Activated CD4-positive, CD25-positive, alpha-beta regulatory T cell (primary cell): Measurements from ENCODE around the gene ERCC2.
"Not testable (repeated sequence)": the region's sequence is repeated elsewhere in the genome, so short reads cannot be mapped to it uniquely, and the experiment has no call there.

ENCODE experiments used
- DNase-seq, 4 experiments: peaks; one replicate each; lab custom pipeline; 2025; lab: John Stamatoyannopoulos, UW

Gene ERCC2

DNA sequence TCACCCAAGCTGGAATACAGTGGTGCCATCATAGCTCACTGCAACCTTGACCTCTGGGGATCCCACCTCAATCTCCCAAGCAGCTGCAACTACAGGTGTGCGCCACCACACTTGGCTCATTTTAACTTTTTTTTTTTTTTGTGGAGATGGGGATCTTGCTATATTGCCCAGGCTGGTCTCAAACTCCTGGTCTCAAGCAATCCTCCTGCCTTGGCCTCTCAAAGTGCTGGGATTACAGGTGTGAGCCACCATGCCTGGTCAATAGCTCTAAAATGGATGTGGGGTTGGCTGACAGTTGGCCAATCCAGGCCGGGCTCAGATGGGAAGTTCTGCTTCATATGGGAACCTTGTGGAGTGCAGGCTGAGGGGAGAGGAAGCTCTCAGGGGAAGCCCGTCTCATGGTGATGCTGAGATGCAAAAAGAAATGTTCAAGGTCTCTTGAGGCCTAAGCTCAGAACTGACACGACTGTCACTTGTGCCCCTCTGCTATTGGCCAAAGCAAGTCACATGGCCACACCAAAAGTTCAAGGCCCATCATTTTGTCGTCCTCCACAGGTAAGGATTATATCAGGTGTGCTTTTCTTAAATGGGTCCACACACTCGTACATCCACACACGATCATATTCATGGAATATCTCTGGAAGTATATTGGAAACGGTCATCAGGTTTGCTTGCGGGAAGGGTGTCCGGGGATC is 36.6 kb downstream of the ERCC2 start:
- DNase-seq, result no peak

DNA sequence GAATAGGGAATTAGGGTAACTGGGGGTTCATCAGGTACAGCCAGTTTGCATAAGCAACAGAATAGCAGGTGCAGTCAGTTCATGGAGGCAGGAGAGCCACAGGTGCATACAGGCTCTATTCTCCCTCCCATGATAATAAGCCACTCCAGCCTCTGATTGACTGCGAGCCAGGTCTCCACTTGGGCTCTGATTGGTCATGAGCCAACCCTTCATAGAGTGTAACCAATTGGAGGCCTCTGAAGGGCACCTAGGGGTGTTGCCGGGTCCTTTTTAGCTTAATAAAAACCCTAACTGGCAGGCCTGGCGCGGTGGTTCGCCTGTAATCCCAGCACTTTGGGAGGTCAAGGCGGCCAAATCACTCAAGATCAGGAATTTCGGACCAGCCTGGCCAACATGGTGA is 39.0 kb downstream of the ERCC2 start:
- DNase-seq, result no peak

DNA sequence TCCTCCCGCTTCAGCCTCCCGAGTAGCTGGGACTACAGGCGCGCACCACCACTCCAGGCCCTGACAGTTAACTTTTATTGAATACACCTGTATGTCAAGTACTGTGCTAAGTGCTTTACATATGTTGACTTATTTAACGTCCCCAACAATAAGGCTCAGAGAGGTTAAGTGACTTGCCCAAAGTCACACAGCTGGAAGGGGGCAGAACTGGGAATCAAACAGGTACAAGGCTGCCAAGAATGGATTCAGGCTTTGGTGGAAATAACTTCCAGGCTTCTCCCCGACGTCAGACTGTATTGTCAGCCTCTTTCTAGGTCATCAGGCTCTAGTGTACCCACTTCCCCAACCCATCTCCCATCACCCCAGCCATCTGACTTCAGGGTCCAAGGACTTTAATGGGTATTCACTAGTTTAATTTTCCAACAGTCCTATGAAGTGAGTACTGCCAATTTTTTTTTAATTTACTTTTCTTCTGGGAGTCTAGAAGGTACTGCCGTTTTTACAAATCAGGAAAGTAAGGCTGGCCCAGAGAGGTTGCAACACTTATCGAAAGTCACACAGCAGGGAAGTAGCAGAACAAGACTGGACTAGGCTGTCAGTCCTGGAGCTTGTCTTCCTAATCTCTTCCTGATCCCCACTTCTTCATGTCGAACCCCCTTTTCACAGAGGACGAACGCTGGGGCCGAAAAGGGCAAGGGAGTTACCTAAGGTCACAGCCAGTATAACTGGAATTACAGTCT is 42.8 kb downstream of the ERCC2 start:
- no peak for DNase-seq

DNA sequence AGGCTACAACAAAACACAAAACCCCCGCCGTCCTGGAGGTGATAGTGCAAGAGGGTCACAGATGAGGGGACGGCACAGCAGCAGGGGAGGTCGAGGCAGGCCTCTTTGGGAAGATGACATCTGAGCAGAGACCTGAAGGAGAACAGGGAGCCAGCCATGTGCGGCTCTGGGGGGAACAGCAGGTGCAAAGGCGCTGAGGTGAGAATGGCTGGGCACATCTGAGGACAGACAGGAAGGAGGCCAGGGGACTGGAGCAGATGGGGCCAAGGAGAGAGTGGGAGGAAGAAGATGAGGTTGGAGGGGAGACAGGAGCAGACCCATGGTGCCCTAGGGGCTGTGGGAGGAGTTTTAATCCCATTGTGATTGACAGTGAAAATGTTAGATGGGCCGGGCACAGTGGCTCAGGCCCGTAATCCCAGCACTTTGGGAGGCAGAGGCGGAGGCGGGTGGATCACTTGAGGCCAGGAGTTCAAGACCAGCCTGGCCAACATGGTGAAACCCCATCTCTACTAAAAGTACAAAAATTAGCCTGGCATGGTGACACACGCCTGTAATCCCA is 45.9 kb downstream of the ERCC2 start:
- DNase-seq, result no peak

DNA sequence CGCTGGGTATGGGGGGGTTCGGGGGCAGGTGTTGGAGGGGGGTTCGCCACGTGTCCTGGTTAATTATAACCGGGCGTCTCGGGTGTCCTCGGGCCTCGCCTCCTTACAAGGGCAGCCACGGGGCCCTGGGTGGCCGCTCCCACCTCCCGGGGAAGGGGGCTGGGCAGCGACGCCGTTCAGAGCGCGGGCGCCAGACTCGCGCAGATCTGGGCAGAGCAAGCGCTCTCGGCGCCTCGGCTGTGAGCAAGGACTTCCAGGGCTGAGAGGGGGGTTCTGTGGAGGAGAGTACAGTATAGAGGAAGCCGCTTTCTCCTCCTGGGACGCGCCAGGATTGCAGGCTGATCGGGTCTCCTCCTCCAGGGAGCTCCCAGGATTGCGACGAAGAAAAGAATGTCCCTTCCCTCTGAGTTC is 46.7 kb downstream of the ERCC2 start:
- no peak for DNase-seq

DNA sequence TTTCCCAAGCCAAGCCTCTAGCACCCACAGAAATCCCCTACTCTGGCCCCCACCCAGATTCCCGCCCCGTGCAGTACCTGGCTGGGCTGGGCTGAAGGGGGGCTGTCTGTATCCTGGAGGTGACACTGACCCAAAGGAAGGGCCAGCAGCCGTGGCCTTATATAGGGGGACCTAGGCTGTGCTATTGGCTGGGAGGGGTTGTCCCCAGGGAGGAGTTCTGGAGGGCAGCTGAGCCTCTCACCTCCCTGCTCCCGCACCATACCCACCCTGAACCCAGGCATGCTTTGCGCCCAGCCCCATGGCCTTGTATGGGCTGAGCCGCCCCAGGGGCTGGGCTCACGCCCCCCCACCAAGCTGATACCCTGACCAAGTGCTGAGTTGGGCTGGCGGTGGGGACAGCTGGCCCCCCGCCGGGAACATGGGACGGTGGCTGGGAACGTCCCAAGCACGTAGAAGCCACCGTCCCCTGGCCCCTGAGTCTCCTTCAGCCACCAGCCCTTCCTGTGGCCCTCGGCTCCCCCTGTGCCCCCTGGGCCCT is 47.6 kb downstream of the ERCC2 start, which contains the start of gene CKM:
Gene CKM, minus strand, starts transcription at position 132 of the 538 bp plus-strand sequence. CDS start 3,162 bp downstream, outside the sequence.
- DNase-seq, result no peak

DNA sequence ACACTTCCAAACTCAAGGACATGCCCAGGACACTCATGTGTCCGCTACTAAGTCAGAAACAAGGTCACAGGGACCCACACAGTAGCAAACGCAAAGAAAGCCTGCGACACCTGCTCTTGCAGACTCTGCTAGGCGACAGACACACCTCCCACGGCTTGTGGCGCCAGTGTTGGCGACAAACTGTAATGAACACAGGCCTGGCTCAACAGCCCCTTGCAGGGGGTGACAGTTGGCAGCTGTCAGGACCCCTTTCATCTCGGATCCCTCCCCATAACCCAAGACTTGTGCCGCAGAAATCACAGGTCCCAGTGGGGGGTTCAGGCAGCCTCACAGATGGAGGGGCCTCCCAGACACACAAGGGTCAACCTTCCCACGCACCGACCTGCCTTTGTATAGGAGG is 48.1 kb downstream of the ERCC2 start:
- no peak for DNase-seq

DNA sequence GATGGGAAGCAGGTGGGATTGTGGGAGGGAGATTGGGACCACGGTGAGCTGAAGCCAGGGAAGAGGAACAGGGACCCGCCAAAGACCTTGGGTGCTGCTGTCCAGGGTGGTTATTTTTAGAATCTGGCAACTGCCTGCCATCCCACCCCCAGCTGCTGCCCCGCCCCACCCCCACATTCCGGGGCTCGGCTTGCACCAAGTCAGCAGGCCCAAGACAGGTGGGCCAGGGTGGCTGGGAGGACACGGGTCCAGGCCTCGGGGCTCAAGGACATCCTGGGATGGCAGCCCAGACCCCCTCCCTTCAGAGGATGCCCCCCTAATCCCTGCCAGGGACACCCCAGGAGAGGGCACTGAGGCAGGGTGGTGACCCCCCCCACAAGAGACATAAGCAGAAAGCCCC is 48.5 kb downstream of the ERCC2 start:
- DNase-seq, result no peak

DNA sequence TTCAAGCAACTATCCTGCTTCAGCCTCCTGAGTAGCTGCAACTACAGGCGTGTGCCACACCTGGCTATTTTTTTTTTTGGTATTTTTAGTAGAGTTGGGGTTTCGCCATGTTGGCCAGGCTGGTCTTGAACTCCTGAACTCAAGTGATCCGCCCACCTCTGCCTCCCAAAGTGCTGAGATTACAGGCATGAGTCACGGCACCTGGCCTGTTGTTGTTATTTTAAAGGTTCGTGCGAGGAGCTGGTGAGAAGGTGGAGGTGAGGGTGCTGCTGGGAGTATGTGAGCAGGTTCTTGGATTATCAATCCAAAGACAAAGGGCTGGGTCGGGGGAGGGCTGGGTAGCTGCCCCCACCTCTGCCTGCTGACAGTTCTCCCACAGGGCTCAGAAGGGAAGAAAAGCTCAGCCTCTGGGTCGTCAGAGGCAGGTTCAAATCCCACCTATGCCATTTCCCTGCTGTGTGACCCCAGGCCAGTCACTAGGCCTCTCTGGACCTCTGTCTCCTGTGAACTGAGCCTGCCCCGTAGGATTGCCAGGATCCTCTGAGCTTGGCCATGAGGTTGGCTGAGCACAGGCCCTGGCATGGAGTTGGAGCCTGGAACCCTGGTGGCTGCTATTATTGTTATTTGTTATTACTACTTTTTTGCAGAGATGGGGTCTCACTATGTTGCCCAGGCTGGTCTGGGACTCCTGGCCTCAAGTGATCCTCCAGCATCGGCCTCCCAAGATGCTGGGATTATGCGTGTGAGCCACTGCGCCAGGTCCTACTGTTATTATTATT is 49.2 kb downstream of the ERCC2 start:
- no peak for DNase-seq

DNA sequence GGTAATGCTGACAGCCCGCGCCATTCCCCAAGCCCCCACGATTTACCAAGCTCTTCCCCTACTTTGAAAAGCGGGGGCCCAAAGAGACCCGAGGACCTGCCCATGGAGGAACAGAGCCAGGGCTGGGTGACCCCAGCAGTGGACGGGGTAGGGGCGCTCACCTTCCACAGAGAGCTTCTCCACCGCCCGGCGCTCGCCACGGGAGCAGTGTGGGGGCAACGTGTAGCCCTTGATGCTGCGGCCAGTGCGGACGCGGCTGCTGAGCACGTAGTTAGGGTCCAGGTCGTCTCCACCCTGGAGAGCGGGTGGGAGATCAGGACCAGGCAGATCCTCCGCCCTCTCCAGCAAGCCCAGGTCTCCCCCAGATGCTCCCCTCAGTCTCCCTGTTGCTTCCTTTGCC is 55.1 kb downstream of the ERCC2 start:
- no peak for DNase-seq

DNA sequence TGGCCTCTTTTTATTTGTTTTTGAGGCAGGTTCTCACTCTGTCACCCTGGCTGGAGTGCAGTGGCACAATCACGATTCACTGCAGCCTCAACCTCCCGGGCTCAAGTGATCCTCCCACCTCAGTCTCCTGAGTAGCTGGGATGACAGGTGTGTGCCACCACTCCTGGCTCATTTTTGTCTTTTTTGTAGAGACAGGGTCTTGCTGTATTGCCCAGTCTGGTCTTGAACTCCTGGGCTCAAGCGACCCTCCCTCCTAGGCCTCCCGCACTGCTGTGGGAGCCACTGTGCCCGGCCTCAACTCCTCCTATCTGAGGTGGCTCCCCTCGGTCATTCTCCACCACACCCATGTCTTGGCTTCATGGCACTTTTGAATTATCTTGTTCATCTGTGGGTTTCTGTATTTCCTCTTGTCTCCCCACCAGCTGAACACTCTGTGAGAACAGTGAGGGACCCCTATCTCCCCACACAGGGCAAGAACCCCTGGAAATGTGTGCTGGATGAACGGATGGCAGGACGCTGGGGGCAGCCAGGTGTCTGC is 55.6 kb downstream of the ERCC2 start:
- no peak for DNase-seq

DNA sequence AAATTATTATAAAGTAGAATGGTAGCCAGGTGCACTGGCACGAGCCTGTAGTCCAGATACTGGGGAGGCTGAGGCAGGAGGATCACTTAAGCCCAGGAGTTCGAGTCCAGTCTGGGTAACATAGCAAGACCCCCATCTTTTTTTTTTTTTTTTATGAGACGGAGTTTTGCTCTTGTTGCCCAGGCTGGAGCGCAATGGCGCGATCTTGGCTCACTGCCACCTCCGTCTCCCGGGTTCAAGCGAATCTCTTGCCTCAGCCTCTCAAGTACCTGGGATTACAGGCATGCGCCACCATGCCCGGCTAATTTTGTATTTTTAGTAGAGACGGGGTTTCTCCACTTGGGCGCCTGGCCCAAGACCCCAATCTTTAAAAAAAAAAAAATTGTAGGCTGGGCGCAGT is 58.1 kb downstream of the ERCC2 start:
- DNase-seq, result not testable (repeated sequence)

DNA sequence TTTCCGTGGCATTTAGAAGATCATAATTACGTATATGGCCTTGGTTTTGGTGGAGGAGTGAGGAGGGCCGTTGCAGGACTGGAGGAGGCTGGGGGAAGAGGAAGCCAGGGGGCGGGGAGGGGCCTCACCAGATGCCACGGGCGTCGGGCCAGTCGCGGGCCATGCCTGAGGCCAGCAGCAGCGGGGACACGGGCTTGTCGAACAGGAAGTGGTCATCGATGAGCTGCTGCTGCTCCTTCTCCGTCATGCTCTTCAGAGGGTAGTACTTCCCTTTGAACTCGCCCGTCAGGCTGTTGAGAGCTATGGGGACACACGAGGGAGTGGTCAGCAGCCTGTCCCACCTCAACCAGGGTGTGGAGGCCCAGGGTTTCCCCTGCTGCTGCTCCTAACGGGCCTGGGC is 58.8 kb downstream of the ERCC2 start:
- DNase-seq, result no peak

DNA sequence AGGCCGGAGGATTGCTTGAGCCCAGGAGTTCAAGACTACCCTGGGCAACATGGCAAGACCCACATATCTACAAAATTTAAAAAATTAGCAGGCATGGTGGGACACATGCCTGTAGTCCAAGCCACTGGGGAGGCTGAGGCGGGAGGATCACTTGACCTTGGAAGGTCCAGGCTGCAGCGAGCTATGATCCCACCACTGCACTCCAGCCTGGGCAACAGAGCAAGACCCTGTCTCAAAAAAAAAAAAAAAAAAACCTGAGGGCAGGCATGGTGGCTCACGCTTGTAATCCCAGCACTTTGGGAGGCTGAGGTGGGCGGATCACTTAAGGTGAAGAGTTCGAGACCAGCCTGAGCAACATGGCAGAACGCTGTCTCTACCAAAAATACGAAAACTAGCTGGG is 61.1 kb downstream of the ERCC2 start:
- not testable (repeated sequence) for DNase-seq

DNA sequence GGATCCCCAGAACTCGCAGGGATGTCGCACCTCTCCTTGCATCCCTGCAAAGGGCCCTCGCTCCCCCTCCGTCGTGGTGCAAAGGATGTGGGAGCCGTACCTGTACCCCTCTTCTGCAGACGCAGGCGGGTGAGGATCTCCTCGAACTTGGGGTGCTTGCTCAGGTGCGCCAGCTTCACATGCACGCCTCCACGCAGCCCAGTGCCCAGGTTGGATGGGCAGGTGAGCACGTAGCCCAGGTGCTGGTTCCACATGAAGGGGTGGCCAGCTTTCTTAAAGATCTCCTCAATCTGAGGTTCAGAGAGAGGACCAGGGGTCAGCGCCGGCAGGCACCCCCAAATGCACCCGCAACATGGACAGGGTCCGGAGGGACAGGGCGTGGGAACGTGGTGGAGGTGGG is 63.0 kb downstream of the ERCC2 start:
- no peak for DNase-seq

DNA sequence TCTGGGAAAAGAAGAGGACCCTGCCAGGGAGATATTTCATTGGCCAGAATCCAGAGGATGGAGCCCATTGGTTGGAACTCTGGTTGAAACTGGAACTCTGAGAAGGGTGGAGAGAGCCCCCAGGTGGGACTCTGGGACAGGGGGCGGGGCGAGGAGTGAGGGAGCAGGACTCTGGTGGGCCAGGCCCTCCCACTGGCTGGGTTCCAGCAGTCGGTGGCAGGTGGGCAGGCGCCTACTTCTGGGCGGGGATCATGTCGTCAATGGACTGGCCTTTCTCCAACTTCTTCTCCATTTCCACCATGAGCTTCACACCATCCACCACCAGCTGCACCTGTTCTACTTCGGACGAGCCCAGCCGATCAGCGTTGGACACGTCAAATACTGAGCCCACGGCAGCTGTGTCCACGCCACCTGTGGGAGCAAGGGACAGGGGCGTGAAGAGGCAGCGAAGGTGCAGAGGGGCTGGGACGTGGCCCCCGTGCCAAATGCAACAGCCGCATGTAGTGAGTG is 63.8 kb downstream of the ERCC2 start:
- DNase-seq, result no peak

DNA sequence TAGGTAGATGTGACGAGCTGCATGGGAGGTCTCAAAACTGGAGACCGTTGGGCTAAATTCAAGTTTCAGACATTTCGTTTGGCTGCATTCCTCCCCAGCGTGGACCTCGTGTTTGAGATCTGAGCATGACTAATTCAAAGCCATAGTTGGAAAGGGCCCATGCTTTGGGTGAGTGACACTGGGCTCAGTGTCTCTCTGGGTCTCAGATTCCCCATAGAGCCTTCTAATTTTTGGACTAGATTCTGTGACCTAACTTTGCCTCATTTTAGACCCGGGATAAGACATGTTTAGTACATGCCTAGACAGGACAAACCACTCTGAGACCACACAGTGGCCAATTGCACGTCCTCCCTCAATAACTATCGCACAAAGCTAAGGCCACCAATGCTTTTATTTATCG is 64.3 kb downstream of the ERCC2 start:
- no peak for DNase-seq

DNA sequence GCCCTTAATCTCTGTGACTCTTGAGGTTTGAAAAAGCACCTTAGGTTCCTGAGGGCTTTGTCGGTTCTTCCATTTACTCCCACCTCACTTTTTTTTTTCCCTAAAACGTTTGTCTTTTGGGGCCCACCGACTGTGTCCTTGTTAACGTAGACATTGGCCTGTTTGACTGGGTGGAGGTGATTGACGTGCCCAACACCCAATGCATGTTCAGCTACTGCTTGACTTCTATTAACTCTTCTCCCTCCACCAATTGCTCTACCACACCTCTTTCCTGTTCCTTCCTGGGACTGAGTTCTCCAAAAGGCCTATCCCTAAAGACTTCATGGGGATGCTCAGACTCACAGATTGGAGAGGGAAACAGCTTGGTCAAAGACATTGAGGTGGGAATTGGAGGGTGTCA is 65.0 kb downstream of the ERCC2 start:
- no peak for DNase-seq

DNA sequence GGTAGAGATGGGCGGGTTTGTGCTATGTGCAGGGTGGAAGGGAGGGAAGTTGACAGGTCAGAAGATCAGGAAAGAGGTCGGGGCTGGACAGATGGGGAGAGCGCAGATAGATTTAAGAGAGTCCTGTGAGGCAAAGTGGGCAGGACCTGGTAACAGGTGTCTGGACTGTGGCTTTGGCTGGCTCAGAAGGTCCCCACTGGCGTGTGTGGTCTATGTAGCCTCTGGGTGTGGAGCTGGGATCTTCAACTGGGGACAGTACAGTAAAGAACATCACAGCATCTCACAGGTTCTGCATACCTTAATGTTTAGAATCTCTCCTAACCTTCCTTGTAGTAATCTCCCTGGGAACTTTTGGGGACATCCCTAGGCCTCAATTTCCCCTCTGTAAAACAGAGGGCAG is 65.4 kb downstream of the ERCC2 start:
- no peak for DNase-seq

DNA sequence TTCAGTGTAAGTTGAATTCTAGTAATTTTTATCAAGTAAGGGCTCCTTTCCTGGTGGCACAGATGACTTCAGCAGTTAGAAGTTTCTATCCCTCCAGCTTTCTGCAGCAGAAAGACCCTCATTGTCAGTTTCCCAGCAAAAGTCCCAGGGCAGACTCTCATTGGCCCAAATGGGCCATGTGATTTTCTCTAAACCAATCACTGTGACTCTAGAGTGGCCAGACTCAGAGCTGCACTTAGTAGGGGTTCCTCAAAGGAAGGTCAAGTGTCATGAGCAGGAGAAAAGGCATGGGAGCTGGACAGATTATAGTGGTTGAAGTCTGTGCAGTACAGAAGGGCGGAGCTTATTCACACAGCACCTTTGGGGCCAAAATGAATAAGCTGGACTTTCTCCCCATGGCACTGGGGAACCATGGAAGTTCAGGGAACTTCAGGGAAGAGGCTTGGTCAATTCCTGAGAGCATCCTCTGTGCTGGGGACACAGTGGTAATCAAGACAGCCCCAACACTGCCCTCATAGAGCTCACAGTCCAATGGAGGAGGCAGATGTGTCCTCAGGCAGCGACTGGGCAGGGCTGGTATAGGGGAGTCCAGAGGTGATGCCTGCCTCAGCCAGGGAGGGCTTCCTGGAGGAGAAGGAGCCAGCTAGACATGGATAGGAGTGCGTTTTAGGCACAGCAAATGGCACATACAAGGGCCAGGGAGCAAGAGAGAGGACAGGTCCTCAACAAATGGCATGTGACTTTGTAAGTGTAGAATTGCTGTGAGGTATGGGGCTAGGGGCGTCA is 66.0 kb downstream of the ERCC2 start:
- DNase-seq, result no peak
